Esophagus squamous epithelium (tissue), 4 donors: ENCODE results near the gene TNKS1BP1.

Experiments used
- POLR2A ChIP-seq, 4 donors: fragments of 450-650 bp; IDR thresholded peaks; one replicate each; pipeline ENCODE4 v1.6.1; 2017; ENCODE audit warnings: antibody characterized with exemption in 4 of 4, mild to moderate bottlenecking in 4 of 4, moderate library complexity in 3 of 4
- TF ChIP-seq, protein P1 (sequence below), 6 experiments: fragments of 450-650 bp in 4 of 6; fragments of 200-600 bp in 2 of 6; sonication (generic) in 2 of 6; IDR thresholded peaks; one replicate each; pipeline ENCODE4 v1.5.1; 2016 to 2019; ENCODE audit warnings: antibody characterized with exemption in 6 of 6, mild to moderate bottlenecking in 4 of 6, moderate library complexity in 4 of 6

DNA sequence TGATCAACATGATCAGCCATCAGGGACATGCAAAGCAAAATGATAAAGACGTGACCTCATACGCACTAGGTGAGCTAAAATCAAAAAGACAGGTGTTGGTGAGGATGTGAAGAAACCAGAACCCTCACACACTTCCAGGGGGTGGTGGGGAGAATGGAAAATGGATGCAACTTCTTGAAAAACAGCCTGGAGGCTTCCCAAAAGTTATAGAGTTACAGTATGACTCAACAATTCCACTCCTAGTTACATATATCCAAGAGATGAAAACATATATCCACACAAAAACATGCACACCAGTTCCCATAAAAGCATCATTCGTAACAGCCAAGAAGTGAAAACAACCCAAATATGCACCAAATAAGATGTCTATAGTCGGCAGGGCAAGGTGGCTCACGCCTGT, 45.6 kb downstream of the TNKS1BP1 start:
- TF ChIP-seq, protein P1, sequence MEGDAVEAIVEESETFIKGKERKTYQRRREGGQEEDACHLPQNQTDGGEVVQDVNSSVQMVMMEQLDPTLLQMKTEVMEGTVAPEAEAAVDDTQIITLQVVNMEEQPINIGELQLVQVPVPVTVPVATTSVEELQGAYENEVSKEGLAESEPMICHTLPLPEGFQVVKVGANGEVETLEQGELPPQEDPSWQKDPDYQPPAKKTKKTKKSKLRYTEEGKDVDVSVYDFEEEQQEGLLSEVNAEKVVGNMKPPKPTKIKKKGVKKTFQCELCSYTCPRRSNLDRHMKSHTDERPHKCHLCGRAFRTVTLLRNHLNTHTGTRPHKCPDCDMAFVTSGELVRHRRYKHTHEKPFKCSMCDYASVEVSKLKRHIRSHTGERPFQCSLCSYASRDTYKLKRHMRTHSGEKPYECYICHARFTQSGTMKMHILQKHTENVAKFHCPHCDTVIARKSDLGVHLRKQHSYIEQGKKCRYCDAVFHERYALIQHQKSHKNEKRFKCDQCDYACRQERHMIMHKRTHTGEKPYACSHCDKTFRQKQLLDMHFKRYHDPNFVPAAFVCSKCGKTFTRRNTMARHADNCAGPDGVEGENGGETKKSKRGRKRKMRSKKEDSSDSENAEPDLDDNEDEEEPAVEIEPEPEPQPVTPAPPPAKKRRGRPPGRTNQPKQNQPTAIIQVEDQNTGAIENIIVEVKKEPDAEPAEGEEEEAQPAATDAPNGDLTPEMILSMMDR (IDR thresholded peaks at IDR 0.05), result no peak
- TF ChIP-seq POLR2A (IDR thresholded peaks at IDR 0.05), result no peak
